Left colon (tissue), 2 donors: ENCODE results near the gene CFAP65. TPM values are rescaled to one million over a fixed set of nuclear protein-coding genes. Genes with fewer than 3 reads are reported as not detected.

Experiments used
- ATAC-seq: fragments of 200-7000 bp; cut with Tn5 transposase; one replicate; pipeline ENCODE4 v1.9.1; 2020; ENCODE audit warnings: mild to moderate bottlenecking, moderate library complexity
- DNase-seq, 2 donors: peaks; one replicate each; pipeline ENCODE4 v3.0.0-alpha.2; 2020
- intact Hi-C, 2 donors: fragments of 100-400 bp; cut with DNase I in 1 of 2; cut with micrococcal nuclease in 1 of 2; formaldehyde crosslinking; loops; one replicate each; pipeline versions ENCODE4 v1.11.2 to v1.14.0; 2022; cut with DNase I, micrococcal nuclease
- total RNA-seq, 2 donors: library from RNA; stranded (reverse); fragmentation: NEBNext Ultra II Directional; extraction: Animal tissue kit (Norgen Biotek cat#: 25700); gene quantifications; one replicate each; pipeline ENCODE4 v1.2.1, GENCODE V29; 2021
- donor health status: DM: no; HTN: no; CAD: no.
- donor health status: DM: yes; HTN: yes; CAD: no.

The CFAP65 gene
- total RNA-seq, 2 donors from 2014 or later, result 0.39 to 0.76 TPM

DNA sequence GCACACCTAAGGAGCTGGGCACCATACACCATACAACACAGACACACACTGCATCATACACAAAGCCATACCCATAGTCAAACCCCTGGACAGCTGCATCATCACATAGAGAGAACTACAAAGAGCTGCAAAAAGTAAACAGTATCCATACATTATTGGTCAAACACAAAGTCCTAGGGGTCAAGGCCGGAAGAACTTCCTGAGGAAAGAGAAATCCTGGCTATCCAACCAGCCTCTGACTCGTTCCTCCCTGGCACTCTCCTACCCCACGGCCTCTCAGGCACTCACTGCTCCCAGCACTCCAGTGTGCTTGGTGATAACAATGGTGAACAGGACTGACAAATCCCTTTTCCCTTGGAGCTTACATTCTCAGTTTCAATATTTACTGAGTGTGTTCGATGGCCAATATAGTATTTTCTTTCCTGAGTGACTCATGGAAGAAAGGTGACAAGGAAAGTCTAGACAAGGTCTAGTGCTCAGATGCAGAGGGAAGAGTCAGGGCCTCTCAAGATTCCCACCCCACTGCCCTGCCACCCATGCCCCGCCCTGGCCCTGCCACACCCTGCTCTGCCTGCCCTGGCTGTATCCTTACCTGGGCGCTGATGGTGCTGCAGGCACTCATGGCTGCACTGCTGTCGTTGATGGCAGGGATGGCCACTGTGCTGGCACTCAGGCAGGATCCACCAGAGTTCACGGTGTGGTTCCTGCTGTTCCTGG lies 3.4 kb downstream of the CFAP65 start:
- ATAC-seq (peak; percentile 73), DNase-seq (peak in 1 of 2 donors; percentile 38)
- intact Hi-C loops, result no loop called here

DNA sequence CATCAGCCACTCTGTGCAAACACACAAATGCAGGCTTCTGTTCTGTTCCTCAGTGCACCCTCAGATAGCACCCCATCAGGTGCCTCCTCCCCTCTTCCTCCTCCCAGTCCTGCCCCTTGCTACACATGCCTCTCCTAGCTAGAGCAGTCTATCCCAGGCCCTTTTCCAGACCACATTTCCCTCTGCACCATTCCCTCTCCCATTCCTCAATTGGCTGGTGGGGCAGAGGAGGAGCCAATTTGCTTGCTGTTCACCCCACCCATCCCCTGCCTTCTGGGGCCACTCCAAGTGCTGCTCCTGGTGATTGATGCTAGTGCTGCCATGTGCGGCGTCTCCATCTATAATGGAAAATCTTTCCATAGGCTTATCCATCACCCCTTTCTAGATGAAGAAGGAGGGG lies 5.4 kb downstream of the CFAP65 start:
- ATAC-seq, result no peak
- intact Hi-C loops, result no loop called here

DNA sequence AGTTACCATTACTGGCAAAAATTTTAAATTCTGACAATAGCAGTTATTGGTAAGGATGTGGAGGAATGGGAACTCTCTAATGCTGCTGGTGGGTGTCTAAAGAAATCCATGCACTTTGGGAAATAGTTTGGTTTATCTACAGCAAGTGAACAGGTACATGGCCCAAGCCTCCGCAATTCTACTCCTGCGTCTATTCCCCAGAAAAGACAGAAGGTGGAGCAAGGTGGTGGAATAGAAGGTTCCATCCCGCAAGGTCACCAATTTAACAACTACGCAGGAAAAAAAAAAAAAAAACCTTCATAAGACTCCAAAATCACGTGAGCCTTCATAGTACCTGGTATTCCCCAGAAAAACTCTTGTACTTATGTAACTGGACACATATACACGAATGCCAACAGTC lies 6.5 kb downstream of the CFAP65 start:
- peak; percentile 56 for ATAC-seq
- DNase-seq, result no peak
- intact Hi-C loops, result no loop called here

More for the DNA sequence above, 5.4 kb downstream of the CFAP65 start:
- DNase-seq, result no peak

- ATAC-seq (no peak), DNase-seq (no peak)
- intact Hi-C loops, result no loop called here
Measured at GRCh38 chr2:219032051-219032745, 9.1 kb downstream of the CFAP65 start.

GRCh38 chr2:219031005-219031738 lies 10.1 kb downstream of the CFAP65 start:
- intact Hi-C loops, result no loop called here
- no peak for ATAC-seq

GRCh38 chr2:219030177-219030940 lies 11.0 kb downstream of the CFAP65 start:
- DNase-seq, result no peak
- peak; percentile 8 for ATAC-seq
- intact Hi-C loops, result no loop called here

More at GRCh38 chr2:219031005-219031738, 10.1 kb downstream of the CFAP65 start:
- DNase-seq, result no peak

- peak; percentile 98 for ATAC-seq
- DNase-seq, result peak; percentile 62 to 86
- intact Hi-C loops, result loop anchor here in 1 of 2 donors (10.0 kb wide), 1 partner anchor 125 kb away; no protein-coding TSS in a partner anchor
Measured at GRCh38 chr2:219029829-219030165, 11.5 kb downstream of the CFAP65 start.

DNA sequence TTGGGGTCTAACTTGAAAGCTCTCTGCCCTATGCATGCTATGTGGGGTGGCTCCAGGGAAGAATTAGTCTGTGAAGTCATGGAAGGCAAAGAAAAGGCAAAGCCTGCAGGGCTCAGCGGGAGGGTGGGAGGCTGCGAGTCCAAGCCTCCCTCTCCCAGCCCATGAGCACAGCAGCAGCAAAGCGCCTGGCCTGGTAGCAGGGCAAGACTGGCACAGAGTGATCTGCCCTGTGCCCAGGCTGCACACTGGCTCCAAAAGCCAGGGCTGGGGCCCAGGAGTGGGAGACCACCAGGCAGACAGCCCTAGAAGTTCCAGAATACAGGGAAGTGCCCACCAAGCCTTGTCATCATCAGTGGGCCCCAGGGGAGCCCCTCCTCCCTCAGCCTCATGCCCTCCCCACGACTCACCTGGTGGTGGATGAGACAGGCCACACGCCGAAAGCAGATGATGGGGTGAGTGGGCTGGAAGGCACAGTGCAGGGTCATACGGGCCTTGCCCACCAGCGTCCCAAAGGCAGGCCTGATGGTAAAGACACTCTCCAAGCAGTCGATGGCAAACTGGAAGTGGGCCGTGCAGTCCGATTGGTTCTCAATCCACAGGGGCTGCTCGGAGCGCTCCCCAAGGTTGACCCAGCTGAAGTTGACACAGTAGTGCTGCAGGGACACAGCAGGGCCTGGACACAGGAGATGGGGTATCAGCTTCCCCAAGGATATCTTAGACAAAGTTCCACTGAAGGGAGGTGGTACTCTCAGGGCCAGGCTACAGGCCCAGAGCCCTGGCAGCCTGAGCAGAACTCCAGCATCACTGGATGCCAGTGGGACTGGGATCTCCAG lies 12.1 kb downstream of the CFAP65 start:
- peak; percentile 8 for ATAC-seq

DNA sequence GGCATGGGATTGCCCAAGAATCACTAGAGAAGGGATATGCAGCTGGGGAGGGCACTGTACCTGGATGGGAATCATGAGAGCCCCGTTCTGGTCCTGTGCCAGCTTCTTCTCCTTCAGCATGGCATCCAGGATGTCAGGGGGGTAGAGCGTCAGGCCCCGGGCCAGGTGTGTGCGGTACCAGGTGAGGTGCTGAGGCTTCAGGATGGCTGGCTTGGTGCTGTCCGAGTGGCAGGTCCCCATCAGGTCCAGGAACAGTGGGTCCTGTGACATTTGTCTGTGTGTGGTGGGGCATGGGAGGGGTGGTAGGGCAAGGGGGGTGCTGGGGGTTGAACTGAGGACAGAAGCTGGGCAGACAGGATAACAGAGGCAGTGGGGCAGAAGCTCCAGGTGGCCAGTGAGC lies 13.2 kb downstream of the CFAP65 start:
- ATAC-seq, result no peak
- intact Hi-C loops, result loop anchor here in 1 of 2 donors (10.0 kb wide), 1 partner anchor 127 kb away; no protein-coding TSS in a partner anchor
- DNase-seq, result no peak

More for the DNA sequence above, 12.1 kb downstream of the CFAP65 start:
- no peak for DNase-seq
- intact Hi-C loops, result loop anchor here in 1 of 2 donors (10.0 kb wide), 1 partner anchor 126 kb away; no protein-coding TSS in a partner anchor

- no peak for ATAC-seq
- DNase-seq, result no peak
- intact Hi-C loops, result loop anchor here in 1 of 2 donors (10.0 kb wide), 1 partner anchor 127 kb away; no protein-coding TSS in a partner anchor
Measured at GRCh38 chr2:219027511-219028055, 13.7 kb downstream of the CFAP65 start.

- DNase-seq (no peak), ATAC-seq (no peak)
- intact Hi-C loops, result loop anchor here in 1 of 2 donors (10.0 kb wide), 1 partner anchor 128 kb away; no protein-coding TSS in a partner anchor
Measured at GRCh38 chr2:219026946-219027345, 14.4 kb downstream of the CFAP65 start.

GRCh38 chr2:219025637-219026585 lies 15.4 kb downstream of the CFAP65 start:
- intact Hi-C loops, result loop anchor here in 1 of 2 donors (10.0 kb wide), 1 partner anchor 129 kb away; no protein-coding TSS in a partner anchor
- ATAC-seq (no peak), DNase-seq (no peak)

GRCh38 chr2:219024059-219024458 lies 17.3 kb downstream of the CFAP65 start:
- no peak for DNase-seq
- ATAC-seq, result no peak
- intact Hi-C loops, result loop anchor here in 1 of 2 donors (10.0 kb wide), 1 partner anchor 131 kb away; no protein-coding TSS in a partner anchor

DNA sequence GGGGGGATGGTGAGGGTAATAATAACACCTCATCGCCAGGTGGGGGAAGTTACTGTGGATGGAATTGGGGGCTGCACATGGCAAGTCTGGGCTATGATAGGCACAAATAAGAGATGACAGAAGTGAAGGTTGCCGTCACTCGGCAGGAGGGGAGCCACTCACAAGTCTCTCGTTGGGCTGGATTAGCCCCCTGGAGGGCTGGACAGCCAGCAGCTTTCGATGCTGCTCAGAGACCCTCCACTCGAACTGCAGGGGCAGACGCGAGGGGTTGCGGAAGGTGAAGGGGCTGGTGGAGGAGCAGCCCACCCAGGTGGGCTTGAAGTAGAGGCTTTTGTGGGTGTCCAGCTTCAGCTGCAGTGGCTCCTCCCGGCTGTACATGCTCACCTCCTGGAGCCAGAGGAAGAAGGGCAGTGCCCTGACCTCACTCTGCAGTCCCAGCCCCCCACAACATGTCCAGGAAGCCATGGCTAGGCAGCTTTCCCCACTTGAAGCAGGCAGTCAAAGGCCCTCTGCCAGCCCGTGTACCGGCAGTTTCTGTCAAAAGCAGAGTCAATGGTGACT lies 18.2 kb downstream of the CFAP65 start:
- intact Hi-C loops, result loop anchor here in 1 of 2 donors (10.0 kb wide), 1 partner anchor 132 kb away; no protein-coding TSS in a partner anchor
- ATAC-seq, result no peak
- no peak for DNase-seq

DNA sequence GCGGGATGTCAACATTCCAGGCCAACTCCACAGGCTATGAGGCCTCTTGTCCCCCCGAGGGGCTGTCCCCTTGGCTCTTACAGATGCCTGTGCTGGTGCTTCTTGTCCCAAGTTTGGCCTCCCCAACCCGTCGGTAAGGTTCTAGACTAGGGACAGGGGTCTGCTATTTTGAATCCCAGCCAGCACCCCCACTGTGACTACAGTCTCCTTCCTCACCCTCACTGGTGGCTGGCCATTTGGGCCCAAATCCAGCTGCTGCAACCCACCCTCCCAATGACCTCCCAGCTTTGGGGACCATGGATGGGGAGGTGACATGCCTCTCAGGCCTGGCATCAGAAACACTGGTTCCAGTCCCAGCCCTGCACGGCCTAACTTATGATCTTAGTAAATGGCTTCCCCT lies 18.7 kb downstream of the CFAP65 start:
- no peak for ATAC-seq
- DNase-seq, result no peak
- intact Hi-C loops, result loop anchor here in 1 of 2 donors (10.0 kb wide), 1 partner anchor 132 kb away; no protein-coding TSS in a partner anchor

DNA sequence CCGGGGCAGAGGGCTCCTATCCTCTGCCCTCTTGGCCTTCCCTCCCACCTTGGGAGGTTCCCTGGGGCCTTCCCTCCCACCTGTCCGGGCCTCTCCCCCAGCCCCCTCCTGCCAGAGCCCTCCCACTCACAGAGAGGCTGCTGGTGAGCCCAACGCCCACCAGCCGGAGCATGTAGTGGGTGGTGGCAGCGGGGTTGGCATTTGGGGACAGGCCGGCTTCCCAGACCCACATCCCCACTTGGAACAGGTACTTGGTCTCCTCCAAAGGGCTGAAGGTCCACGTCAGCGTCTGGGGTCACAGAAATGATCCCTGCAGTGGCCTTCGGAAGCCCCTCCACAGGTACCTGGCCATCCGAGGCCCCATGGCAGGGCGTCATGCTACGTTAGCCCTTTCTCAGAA lies 19.3 kb downstream of the CFAP65 start:
- DNase-seq, result no peak

More for the DNA sequence above, 19.3 kb downstream of the CFAP65 start:
- intact Hi-C loops, result loop anchor here in 1 of 2 donors (10.0 kb wide), 1 partner anchor 133 kb away; no protein-coding TSS in a partner anchor
- no peak for ATAC-seq
